ENCODE results near the gene DYNLL2. TPM values are rescaled to one million over a fixed set of nuclear protein-coding genes. Genes with fewer than 3 reads are reported as not detected.
"Not testable (repeated sequence)": the region's sequence is repeated elsewhere in the genome, so short reads cannot be mapped to it uniquely, and the experiment has no call there.

DYNLL2 gene
- total RNA-seq, 6 donors from 2014 or later: 13.6 to 33.5 (median 29.1) TPM

GRCh38 chr17:58072862-58073261 is 10.4 kb upstream of the DYNLL2 start:
- DNase-seq (no peak), ATAC-seq (ENCODE audit: low FRiP score in 2 of 2) (no peak)
- Histone ChIP-seq H3K27ac (no peak overlapping the region), H3K36me3 (no peaks in the 10 kb centered on the region), H3K4me3 (no peak overlapping the region), H3K9me3 (no peaks in the 10 kb centered on the region), H3K4me1 (no peaks in the 10 kb centered on the region), H3K27me3 (no peaks in the 10 kb centered on the region)
- TF ChIP-seq EP300 (IDR thresholded peaks at IDR 0.05): no peak
- TF ChIP-seq POLR2A (IDR thresholded peaks at IDR 0.05): no peak
- WGBS, 2 donors: 54 to 72% methylated on average over 1 of the region's 1 CpG

- H3K27ac ChIP-seq; H3K4me1 ChIP-seq; H3K27me3 ChIP-seq; H3K36me3 ChIP-seq; H3K4me3 ChIP-seq; H3K9me3 ChIP-seq; DNase-seq; ATAC-seq (ENCODE audit: low FRiP score in 2 of 2): not testable (repeated sequence)
- WGBS, 2 donors: 60 to 100% methylated on average over 1 to 7 of the region's 7 CpGs
Observed at GRCh38 chr17:58073266-58073665, 10.0 kb upstream of the DYNLL2 start.

- not testable (repeated sequence) for H3K4me3 ChIP-seq; H3K4me1 ChIP-seq; H3K9me3 ChIP-seq; H3K27ac ChIP-seq; H3K27me3 ChIP-seq; H3K36me3 ChIP-seq; ATAC-seq (ENCODE audit: low FRiP score in 2 of 2)
- 97% methylated on average over 9 of the region's 28 CpGs; no CpG with 5 or more reads in 1 of the 2 donors for WGBS, 2 donors
- peak in 1 of 2 donors; percentile 38 for DNase-seq
Observed at GRCh38 chr17:58074406-58074805, 8.8 kb upstream of the DYNLL2 start.

- ATAC-seq (ENCODE audit: low FRiP score in 2 of 2): no peak
- no peaks in the 10 kb centered on the region for H3K9me3 ChIP-seq
- no peaks in the 10 kb centered on the region for H3K36me3 ChIP-seq
- no peak overlapping the region for H3K27ac ChIP-seq
- DNase-seq: no peak
- H3K27me3 ChIP-seq: no peaks in the 10 kb centered on the region
- peaks cover 3 to 16% (median 8%) of the 10 kb centered on the region in 4 donors for H3K4me1 ChIP-seq
- TF ChIP-seq CTCF (IDR thresholded peaks at IDR 0.05) (no peak), EP300 (IDR thresholded peaks at IDR 0.05) (no peak), POLR2A (IDR thresholded peaks at IDR 0.05) (no peak), POLR2AphosphoS5 (IDR thresholded peaks at IDR 0.05) (no peak)
- 56 to 68% methylated on average over 6 of the region's 6 CpGs for WGBS, 2 donors
- no peak overlapping the region for H3K4me3 ChIP-seq
Observed at GRCh38 chr17:58079300-58080033, 3.8 kb upstream of the DYNLL2 start.

- DNase-seq: no peak
- Histone ChIP-seq H3K36me3 (peaks cover 0 to 3% (median 0%) of the 10 kb centered on the region in 4 donors), H3K27ac (peak overlapping the region in 2 of 4 donors; percentile 93 to 99), H3K27me3 (no peaks in the 10 kb centered on the region), H3K9me3 (no peaks in the 10 kb centered on the region), H3K4me3 (no peak overlapping the region), H3K4me1 (peaks cover 18 to 39% (median 29%) of the 10 kb centered on the region in 4 donors)
- 82 to 84% methylated on average over 13 to 16 of the region's 16 CpGs for WGBS, 2 donors
- TF ChIP-seq POLR2AphosphoS5 (IDR thresholded peaks at IDR 0.05): no peak
- no peak for ATAC-seq (ENCODE audit: low FRiP score in 2 of 2)
Observed at GRCh38 chr17:58081646-58082340, 1.4 kb upstream of the DYNLL2 start.

GRCh38 chr17:58082341-58082869 is 814 bp upstream of the DYNLL2 start:
- Histone ChIP-seq H3K4me3 (peak overlapping the region in 2 of 4 donors; percentile 95 to 99), H3K9me3 (no peaks in the 10 kb centered on the region), H3K36me3 (peaks cover 0 to 9% (median 4%) of the 10 kb centered on the region in 4 donors), H3K4me1 (peaks cover 18 to 43% (median 33%) of the 10 kb centered on the region in 4 donors), H3K27me3 (no peaks in the 10 kb centered on the region), H3K27ac (peak overlapping the region; percentile 76 to 99 (median 95))
- no peak for TF ChIP-seq CTCF (IDR thresholded peaks at IDR 0.05)
- no peak for TF ChIP-seq POLR2A (IDR thresholded peaks at IDR 0.05)
- no peak for TF ChIP-seq POLR2AphosphoS5 (IDR thresholded peaks at IDR 0.05)
- TF ChIP-seq EP300 (IDR thresholded peaks at IDR 0.05): no peak
- DNase-seq (no peak), ATAC-seq (ENCODE audit: low FRiP score in 2 of 2) (no peak)
- 73 to 75% methylated on average over 10 of the region's 10 CpGs for WGBS, 2 donors
